HT-29 (cell line): ENCODE data around the gene B3GLCT. TPM values are rescaled to one million over a fixed set of nuclear protein-coding genes. Genes with fewer than 3 reads are reported as not detected.

ENCODE experiments used
- DNase-seq: peaks from one replicate; pipeline ENCODE4 v3.0.0-alpha.2; 2015; ENCODE audit warnings: low spot score
- total RNA-seq: library from RNA; depleted of rRNA; stranded (reverse); fragments of >200 nt; shearing (Covaris generic); gene quantifications from 2 replicates; pipeline ENCODE4 v1.2.3, GENCODE V29; 2014

The B3GLCT gene
- total RNA-seq, 1 experiment from 2014 or later, result 9.0 TPM

DNA sequence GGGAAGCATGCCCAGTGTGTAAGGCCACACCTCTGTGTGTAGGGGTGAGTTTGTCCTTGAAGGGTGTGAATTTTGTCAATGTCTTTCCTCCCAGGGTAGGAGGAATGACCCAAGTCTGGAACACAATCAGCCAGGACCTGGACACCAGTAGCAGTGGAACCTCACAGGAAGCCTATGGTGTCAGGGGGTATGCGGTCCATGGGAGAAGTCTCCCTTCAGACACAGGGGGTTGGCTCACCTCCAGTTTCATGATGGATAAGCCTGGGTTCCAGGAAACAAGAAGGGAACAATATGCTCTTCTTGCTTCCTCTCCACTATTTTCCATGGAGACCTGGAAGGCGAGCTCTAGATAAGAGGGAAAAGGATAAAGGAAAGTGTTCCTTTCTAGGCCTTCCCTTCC lies 23.9 kb downstream of the B3GLCT start:
- DNase-seq, result no peak

GRCh38 chr13:31224174-31224669 lies 24.4 kb downstream of the B3GLCT start:
- no peak for DNase-seq

DNA sequence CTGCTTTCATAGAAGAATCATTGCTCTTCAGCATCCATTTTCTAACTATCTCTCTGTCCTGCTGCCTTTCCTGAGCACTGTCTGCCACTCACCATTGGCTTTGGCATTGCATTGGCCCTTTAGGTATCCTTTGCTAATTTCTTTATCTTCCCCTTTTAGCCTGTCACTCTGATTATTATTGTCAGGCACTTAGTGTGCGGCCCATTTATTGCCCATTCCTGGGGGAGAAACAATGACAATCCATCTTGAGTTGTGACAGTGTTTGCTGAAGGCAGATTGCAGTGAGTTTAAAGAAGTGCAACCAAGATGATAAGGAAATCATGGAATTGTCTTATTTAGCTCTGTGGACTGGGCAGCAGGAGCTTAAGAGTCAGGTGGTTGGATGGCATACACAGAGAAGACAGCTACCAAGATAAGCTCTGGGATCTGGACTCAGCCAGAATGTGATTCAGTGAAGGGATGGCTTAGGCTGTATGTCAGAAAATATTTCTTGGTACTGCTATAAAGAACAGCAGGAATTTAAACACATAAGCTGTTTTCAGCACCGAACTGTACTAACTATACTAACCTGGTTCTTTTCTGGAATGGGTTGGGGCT lies 25.3 kb downstream of the B3GLCT start:
- no peak for DNase-seq

GRCh38 chr13:31225998-31226675 lies 26.4 kb downstream of the B3GLCT start:
- DNase-seq, result no peak

DNA sequence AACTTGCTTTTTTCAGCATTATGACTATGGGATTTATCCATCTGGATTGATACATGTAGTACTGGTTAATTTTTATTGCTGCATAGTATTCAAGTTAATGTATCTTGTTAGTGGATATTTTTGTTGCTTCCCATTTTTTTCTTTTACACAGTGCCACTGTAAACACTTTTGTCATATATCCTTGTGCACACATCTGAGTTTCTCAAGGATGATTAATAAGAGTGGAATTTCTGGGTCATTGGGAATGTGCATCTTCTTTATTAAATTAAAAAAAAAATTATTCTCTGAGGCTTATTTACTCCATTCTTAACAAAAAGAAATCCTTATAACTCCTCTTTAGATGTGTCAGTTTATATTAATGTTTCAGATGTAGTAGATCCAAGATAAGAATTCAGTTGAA lies 27.3 kb downstream of the B3GLCT start:
- no peak for DNase-seq

DNA sequence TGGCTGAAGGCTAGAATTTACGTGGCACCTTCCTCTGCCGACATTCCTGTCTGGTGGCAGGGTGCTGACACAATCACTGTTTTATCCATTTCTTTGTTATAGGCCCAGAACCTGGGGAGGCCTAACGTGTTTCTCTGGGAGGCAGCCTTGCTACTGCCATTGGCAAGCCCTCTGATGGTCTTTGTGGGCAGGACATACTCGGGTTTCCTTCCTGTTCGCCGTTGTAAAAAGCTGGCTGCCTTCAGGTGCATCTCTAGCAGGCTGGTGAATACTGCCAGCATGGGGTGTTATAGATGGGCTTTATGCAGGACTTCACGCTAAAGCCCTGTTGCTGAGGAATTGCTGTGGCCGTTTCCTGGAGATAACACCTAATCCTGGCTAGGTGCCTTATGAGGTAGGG lies 28.1 kb downstream of the B3GLCT start:
- DNase-seq, result no peak

- DNase-seq, result peak; percentile 67
Measured at GRCh38 chr13:31234729-31235128, 35.0 kb downstream of the B3GLCT start.

- peak; percentile 88 for DNase-seq
Measured at GRCh38 chr13:31236211-31236786, 36.5 kb downstream of the B3GLCT start.

- no peak for DNase-seq
Measured at GRCh38 chr13:31240921-31241320, 41.1 kb downstream of the B3GLCT start.

- no peak for DNase-seq
Measured at GRCh38 chr13:31242367-31242766, 42.6 kb downstream of the B3GLCT start.

DNA sequence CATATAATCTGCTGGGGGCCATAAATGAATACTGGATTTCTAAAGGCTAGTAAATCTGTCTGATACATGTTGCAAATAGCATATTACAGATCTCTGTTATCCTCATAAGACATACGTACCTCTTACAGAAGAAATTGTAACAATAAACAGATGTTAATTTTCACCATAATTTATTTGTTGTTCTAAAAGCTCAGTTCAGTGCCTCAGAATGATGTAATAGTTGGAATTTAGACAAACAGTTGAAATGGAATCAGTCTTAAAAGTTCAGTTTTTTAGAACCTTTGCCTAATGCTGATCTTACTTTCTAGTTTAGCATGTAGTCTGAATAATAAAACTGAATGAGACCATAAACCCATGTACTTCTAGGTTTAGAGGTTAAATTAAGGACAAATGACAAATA lies 43.1 kb downstream of the B3GLCT start:
- no peak for DNase-seq

GRCh38 chr13:31245598-31246373 lies 46.0 kb downstream of the B3GLCT start:
- DNase-seq, result no peak

GRCh38 chr13:31246918-31247317 lies 47.1 kb downstream of the B3GLCT start:
- peak; percentile 82 for DNase-seq

DNA sequence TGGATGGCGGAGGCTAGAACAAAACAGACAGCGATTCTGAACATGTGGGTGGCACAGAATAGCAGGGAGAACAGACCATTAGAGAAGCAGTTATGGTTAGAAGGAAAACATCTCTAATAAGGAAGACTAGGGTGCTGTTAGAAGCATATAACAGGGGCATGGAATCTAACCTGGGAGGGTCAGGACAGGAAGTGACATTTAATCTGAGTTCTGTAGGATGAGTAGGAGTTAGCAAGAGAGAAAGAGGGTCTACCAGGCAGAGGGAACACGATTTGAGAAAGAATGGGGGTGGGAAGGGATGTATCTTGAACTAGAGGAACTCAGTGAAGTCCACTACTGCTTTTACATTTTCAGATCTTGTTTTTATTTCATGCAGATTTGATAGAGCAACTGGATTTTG lies 48.6 kb downstream of the B3GLCT start:
- DNase-seq, result no peak

DNA sequence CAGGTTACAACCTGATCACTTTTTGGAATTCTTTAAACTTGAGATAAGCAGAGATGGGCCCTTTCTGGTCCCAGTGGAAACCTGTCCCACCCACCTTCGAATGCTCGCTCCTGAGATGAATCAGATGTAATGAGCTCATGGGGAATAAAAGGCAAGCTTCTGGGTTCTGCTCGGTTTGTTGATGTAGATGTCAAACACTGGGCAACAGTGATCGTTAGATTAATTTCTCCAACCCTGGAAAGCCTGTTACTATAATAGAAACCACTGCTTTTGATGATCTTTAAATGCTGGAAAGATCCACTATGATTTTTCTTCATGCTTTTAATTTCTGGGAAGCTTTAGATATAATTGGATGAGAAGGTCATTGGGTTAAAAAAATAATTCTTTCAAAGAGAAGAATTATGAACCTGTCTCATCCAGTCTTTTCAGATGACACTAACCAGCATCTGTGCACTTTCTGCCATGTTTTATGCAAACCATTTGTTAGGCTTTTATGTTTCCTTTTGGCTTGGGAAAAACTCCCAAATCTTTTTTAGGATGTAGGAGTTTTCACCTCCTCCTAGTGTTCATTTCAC lies 49.3 kb downstream of the B3GLCT start:
- DNase-seq, result no peak

- peak; percentile 89 for DNase-seq
Measured at GRCh38 chr13:31250435-31250834, 50.7 kb downstream of the B3GLCT start.

DNA sequence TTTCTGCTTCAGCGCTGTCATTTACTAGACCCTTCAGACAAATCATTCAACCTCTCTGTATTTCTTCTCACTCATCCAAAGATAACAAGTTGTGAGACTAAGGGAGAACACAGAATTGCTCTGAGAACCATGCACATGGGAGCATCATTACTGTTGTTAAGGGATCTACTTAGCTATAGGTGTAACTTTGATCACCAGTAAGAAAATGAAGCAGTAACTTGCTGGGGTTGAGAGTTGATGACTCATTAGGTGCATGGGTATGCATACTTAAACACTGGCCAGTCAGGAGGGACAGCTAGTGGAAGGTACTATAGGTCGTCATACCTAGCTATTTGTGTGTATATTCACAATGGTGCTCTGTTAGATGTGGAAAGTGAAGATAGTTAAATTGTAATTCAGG lies 61.5 kb downstream of the B3GLCT start:
- peak; percentile 38 for DNase-seq

DNA sequence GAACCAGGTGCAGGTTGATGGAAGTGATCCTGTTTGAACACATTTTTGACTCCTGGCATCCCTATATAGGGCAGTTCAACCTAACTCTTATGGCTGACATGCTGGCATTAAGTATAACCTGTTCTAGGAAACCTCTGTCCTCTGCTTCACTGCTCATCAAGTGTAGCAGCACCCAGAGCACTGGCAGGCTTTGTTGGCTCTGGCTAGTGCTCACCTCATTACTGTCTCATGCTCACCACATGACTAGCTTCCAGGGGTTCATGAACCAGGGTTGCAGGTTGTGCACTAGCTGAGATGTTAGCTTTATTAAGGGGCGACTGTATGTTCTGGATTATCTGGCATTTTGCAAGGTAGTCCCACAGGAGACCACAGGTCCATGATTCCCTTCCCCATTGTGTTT lies 63.6 kb downstream of the B3GLCT start:
- DNase-seq, result no peak

- no peak for DNase-seq
Measured at GRCh38 chr13:31264151-31264550, 64.4 kb downstream of the B3GLCT start.

DNA sequence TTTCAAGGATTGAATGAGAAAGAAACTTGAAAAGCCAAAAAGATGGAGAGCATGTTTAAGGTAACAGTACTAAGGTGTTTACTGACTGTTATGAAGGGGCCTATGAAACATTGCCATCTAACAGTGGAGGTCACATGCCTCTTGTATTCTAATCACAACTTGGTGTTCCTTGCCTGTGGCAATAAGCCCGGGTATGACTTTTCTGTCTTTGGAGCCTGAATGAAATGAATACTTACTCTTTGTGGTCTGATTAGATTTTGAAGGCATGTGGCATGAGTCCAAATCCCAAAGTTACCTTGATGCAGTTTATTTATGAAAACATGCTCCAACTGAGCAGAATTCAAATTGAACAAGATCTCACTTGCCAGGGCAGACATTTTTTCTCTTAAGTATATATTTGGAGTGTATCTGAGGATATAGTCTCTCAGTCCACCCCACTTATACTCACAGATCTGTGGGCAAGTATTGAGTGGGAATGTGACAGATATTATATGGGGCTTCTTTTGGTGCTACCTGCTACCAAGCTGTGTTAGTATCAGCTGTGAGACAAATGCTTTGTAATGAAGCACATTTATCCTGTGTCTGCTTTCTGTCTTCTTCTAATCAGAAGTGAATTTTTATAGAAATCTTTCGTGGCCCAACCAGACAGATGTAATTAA lies 67.5 kb downstream of the B3GLCT start:
- DNase-seq, result no peak

GRCh38 chr13:31274390-31274789 lies 74.6 kb downstream of the B3GLCT start:
- DNase-seq, result no peak
